Measurements from ENCODE around the gene ZNF674. TPM values are rescaled to one million over a fixed set of nuclear protein-coding genes. Genes with fewer than 3 reads are reported as not detected.
"Not testable (repeated sequence)": the region's sequence is repeated elsewhere in the genome, so short reads cannot be mapped to it uniquely, and the experiment has no call there.

The ZNF674 gene
- polyA plus RNA-seq, 4 donors: 4.1 to 7.1 (median 6.8) TPM

GRCh38 chrX:46485897-46486296 lies 59.3 kb downstream of the ZNF674 start:
- DNase-seq (ENCODE audit: low read depth in 4 of 4, low spot score in 3 of 4): no peak

- not testable (repeated sequence) for DNase-seq (ENCODE audit: low read depth in 4 of 4, low spot score in 3 of 4)
Measured at GRCh38 chrX:46478634-46479033, 66.6 kb downstream of the ZNF674 start.

DNA sequence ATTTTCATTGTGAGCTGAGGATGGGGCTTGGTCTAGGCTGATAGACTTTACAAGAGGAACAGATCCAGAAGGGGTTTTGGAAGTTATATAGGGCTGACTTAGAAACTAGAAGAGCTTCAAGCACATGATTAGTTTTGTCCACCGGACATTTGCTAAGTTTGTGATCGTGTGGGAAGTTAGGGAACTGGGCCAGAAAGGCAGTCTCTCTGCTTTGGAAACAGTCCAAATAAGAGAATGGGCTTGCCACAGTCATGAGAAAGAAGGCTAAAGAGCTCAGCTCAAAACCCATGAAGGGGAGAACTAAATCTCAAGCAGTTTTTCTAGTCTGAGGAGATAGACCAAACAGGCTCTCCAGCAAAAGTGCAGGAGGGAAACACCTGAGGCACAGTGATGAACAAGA lies 67.8 kb downstream of the ZNF674 start:
- no peak for DNase-seq (ENCODE audit: low read depth in 4 of 4, low spot score in 3 of 4)

DNA sequence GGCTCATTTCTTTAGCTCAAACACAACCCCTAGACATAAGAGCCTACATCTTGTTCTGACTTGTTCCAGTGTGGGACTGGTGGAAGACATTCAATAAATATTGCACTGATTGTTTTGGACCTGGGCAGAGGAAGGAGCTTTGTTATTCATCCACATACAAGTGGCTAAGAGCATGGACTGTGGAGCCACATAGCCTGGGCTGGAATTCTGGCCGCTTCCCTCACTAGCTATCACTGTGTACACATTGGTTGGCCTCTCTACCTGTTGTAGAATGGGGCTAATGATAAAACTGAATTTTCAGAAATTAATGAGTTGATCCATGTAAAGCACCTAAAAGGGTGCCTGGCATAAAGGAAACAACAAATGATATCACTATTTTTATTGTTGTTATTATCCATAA lies 80.0 kb downstream of the ZNF674 start:
- DNase-seq (ENCODE audit: low read depth in 4 of 4, low spot score in 3 of 4): no peak

DNA sequence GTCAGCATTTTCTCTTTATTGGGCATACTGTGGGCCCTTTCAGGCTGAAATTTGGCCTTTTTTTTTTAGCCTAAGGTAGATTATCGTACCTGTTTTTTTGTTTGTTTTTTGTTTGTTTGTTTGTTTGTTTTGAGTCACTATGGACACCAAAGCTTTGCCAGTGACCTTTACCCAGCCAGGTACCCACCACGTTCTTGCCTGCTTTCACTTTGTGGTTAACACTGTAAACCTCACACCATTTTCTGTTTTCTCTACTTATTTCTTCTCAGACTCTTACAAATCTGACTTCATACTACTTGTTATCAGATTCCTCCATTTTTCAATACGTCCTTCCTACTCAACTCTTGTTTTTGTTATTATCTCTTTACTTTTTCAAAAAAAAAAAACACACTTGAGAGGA lies 81.5 kb downstream of the ZNF674 start:
- DNase-seq (ENCODE audit: low read depth in 4 of 4, low spot score in 3 of 4): no peak

DNA sequence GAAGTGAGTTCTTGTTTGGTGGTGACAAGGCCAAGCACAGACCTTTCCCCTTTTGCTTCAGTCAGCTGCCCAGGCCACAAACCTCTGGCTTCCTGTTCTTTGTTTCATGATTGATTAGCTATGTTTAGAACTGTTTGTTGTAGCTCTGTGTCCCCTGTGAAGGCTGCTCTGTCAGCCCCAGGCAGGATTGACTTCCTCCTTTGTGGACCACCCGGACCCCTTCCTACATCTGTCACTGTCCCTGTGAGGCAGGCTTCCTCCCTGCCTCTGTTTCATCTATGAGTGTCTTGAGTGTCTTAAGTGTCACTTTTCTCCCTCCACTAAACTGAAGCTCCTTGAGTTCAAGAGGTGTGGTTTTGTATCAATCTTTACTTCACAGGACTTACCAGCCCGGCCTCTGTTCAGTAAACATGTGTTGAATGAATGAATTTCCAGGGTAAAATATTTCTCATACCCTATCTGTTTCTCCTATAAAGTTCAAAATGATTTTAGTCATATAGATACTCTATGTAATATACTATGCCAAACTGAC lies 83.5 kb downstream of the ZNF674 start:
- DNase-seq (ENCODE audit: low read depth in 4 of 4, low spot score in 3 of 4): no peak

DNA sequence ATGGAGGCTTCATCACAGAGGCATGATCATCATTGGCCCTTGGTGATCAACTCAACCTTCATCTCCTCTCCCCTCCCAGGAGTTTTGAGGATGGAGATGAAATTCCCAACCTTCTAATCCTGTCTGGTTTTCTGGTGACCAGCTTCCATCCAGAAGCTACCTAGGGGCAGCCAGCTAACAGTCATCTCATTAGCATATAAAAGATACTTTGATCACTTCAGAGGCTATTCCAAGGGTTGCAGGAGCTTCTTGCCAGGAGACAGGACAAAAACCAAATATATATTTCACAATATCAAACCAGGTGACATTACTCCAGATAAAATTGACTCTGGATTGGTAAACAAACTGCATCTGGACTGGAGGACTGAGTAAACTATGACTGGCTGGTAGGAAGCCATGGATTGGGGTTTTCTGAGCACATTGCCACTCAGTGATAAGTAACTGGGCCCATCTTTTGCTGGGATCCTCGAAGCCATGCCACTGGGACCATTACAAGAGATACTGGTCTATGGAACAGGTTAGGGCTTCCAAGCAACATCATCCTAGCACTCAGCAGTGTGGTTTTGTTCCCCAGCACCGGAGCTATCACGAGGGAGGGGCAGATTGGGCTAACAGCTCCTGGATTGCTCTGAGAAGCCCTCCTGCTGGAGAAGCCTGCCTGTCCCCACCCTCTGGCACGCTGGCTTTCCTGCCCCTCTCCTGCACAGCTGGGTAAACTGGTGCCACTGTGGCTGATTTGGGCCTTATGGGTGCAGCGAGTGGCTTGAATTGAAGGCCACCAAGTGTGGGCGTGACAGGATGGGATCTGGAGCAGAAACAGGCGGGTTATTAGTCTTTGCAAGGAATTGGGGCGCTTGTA lies 84.2 kb downstream of the ZNF674 start:
- DNase-seq (ENCODE audit: low read depth in 4 of 4, low spot score in 3 of 4): not testable (repeated sequence)

DNA sequence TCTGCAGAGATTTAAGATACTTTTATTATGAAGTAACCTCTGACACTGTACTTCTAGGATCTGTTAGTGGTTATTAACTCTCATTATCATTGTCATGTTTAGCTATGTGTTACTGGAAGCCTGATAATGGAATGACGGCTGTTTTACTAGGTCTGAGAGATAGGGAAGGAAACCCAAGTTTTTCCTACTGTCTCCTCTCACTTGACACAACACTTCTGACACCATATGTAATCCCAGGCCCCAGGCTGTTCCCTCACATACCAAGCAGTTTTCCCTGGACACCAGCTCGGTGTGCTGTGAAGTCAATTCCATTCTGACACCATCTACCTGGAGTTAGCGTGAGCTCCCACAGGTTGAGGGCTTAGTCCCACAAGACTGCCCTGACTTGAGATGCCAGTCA lies 85.6 kb downstream of the ZNF674 start:
- DNase-seq (ENCODE audit: low read depth in 4 of 4, low spot score in 3 of 4): no peak

GRCh38 chrX:46456125-46456922 lies 88.9 kb downstream of the ZNF674 start:
- no peak for DNase-seq (ENCODE audit: low read depth in 4 of 4, low spot score in 3 of 4)

Other genes starting within 250 kb of the ZNF674 start
- 1 to 10 TPM; 1.7 to 2.4 (median 2.2) TPM for gene CHST7, start 28.3 kb upstream of the ZNF674 start, polyA plus RNA-seq (ENCODE audit: insufficient read length in 4 of 4)
- 1 to 10 TPM; 4.2 to 5.5 (median 4.6) TPM for gene SLC9A7, start 213.7 kb upstream of the ZNF674 start, polyA plus RNA-seq (ENCODE audit: insufficient read length in 4 of 4)

Measured in left renal pelvis (tissue), 4 donors.